Measurements from ENCODE around the gene LRRC1. TPM values are rescaled to one million over a fixed set of nuclear protein-coding genes. Genes with fewer than 3 reads are reported as not detected.
A peak's percentile ranks its signal among the peaks of the same experiment; 100 is the strongest.
"Not testable (repeated sequence)": the region's sequence is repeated elsewhere in the genome, so short reads cannot be mapped to it uniquely, and the experiment has no call there.

LRRC1 gene
- total RNA-seq, 1 experiment from 2014 or later: 0.96 TPM

DNA sequence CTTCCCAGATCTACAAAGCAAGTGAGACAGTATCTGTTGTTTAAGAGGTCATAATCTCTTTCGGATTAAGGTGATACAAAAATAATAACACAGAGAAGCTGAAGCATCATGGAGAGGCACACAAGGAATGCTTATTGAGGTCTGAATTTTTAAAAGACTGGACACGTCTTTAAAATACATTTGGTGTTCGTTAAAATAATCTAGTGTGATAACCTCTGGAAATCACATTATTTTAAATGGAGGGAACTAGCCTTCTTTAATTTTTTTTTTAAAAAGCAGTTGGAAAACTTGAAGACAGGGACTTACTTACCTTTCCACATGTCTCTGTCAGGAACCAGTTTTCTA lies 1.9 kb upstream of the LRRC1 start:
- no peak for DNase-seq (ENCODE audit: low read depth)

DNA sequence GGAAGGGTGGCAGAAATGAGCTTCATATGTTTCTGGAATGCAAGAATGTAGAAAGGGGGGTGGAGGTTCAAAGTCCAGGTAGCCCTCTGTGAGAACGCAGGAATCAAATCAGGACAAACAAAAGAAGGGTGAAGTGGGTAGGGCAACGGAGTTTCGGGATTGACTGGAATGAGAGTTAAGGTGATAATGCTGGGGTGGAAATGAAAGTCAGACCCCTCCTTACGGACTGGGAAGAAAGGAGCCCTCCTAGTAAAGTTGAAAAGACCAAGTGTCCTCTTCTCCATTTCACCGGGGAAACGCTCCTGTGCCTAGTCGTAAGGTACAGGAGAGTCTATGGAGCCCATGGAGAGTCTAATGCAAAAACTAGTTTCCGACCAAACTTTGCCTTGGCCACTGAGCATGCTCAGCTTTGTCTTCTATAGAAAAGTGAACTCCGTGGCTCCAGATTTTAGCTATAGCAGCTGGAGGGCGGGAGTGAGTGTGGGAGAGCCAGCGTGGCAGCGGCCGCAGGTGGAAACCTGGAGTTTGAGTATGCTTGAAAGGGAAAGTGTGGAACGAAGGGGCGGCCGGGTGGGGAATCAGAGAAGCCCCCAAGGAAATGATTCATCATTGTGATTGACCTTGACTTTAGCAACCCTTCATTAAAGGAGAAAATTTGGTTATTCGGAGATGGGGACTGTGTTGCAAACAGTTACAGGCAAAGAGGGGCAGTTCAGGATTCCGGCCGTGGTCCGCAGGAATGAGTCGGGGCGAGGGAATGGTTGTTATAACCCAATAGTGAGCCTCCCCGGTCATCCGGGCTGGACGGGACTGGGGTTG lies 1.3 kb upstream of the LRRC1 start:
- peak; percentile 42 for DNase-seq (ENCODE audit: low read depth)

DNA sequence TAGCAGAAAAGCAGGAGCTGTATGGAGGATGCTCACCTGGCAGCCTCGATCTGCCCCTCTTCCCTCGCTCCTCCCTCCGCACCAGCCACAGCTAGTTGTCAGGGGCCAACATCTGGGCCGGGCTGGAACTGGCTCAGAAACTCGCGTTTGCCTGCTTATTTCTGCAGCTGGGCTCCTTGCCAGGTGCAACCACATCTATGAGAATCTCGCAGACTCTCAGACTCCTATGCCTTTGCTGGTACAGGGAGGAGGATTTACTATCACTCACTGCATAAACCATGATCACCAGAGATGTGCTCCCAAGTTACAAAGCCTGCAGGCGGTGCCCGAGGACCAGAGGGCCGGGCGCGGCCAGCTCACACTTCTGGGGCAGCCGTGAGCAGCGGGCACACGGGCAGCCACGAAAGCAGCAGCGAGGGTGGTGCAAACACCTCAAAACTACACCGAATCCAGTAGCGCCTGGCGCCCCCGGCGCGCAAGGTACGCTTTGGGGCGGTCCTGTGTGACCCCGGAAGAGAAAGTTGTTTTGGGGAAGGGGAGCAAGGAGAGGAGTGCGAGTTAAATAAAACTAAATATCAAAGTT lies 577 bp upstream of the LRRC1 start:
- peak; percentile 71 for DNase-seq (ENCODE audit: low read depth)

DNA sequence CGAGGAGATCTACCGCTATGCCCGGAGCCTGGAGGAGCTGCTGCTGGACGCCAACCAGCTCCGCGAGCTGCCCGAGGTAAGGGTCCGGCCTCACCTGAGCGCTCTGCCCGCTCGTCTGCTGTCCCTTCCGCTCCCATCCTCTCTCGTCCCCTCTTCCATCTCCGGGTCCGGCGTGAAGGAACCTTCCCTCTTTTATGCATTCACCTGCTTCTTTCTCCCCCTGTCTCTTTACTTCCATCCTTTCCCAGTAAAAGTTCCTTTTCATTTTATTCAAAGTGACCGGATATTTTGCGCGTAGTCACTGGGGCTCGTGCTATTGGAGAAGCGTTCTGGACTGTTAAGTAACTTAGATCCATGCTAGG lies 516 bp downstream of the LRRC1 start:
- no peak for DNase-seq (ENCODE audit: low read depth)

DNA sequence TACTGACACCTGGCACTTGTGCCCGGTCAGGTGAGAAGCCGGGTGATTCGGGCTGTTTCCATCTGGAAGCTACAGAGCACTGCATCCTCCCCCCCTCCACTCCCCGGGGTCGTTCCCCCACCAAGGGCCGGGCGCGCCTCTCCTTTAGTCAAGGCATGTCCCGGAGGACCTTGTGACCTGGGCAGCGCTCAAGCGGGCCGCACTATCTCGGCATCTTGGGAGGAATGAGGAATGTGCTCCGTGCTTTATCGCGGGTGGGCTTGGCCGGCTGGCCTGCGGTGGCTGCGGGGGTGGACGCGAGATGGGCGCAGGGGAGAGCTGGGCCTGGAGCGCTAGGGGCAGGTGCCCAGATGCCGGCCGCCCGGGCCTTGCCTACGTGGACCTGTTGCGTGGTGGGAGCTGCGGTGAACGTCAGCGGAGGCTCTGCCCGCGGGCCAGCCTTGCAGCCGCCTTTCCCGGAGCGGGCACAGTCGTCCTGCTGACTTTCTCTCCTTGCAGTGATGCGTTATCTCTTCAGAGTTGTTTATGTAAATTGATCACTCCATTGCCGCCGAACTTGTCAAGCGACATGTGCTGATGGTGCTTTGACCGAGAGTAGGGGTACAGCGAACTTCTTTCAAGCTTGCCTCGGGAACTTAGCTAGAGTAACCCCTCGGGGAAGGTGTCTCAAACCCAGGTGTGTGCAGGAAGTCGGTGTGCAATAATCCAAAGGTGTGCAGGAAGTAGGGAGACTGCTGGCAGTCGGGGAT lies 1.1 kb downstream of the LRRC1 start:
- DNase-seq (ENCODE audit: low read depth): no peak

DNA sequence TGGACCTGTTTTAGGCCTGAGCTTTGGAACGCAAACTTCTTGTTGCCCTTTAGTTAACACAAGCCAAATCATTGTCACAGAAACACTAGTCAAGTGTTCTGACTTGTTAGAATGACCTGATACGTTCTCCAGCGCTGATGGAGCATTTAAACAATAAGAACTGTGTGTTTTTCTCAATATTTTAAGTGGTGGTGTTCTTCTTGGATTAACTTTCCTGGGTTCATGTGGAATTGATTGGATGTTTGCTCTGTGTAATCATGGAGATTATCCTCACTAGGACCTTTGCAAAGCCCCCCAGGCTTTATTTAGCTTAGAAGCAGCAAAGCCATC lies 1.6 kb downstream of the LRRC1 start:
- no peak for DNase-seq (ENCODE audit: low read depth)

DNA sequence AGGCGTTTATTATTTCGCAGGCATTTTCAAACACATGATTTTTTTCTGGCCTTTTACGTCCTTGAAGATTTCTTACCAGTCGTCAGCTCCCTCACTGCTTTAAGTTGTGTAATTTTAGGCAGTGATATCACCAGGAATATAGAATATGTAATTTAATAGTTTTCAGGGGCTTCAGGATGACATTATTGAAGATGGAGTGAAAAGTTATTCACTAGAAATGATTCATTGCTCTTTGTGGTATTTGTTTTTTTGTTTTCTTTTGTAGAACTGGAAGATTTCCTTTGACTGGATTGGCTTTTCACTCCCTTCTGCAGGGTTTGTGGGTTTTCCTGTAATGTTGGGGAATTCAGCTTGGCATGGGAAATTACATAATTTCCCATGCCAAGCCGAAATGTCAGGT lies 2.0 kb downstream of the LRRC1 start:
- DNase-seq (ENCODE audit: low read depth): no peak

DNA sequence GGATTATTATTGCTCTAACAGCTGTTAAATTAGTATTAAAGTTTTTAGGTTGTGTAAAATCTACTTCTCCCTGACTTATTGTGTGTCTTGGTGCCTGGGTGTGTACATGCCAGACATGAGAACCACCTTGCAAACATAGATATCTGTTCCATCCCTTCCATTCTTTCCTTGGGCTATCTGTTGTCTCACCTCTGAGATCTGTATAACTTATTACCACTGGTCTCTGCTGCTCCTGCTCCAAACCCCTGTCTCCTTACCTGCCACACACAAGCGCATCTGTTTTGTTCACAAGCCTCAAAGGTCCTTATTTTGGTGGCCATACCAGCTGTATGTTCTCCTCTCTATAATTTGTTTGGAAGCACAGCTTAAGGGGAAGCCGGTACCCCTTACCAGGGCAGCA lies 2.5 kb downstream of the LRRC1 start:
- no peak for DNase-seq (ENCODE audit: low read depth)

DNA sequence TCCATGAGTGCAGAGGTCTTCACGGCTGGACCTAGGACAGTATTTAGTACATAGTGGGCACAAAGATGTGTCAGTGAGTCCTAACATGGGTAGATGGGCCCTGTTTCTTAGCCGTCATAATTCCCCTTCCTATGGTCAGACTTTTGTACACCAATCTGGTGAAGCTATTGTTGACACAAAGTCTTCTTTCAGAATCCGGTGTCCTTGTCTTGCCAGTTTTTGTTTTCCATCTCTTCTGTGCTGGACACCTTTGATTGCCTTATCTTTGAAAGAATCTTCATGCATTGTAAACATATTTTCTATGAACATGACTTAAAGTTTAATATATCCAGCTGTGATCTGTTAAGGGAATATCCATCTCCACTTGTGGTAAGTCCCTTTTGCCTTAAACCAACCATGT lies 4.5 kb downstream of the LRRC1 start:
- DNase-seq (ENCODE audit: low read depth): no peak

DNA sequence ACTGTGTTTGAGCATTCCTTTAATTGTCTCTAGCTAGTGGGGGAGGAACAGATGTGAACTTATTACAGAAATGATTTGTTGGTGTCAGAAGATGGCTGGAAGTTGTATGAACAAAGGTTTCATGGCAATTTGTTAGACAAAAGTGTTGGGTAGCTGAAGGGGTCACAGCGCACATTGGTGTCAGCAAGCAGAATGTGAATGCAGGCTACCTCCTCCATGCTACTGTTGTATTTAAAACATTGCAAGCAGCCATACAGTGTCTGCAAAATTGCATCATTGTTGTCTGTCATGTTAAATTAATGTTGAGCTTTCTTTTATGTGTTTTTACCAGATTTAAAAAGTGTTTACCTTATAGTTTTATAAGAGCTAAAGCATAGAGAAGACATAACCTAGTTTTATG lies 6.2 kb downstream of the LRRC1 start:
- no peak for DNase-seq (ENCODE audit: low read depth)

DNA sequence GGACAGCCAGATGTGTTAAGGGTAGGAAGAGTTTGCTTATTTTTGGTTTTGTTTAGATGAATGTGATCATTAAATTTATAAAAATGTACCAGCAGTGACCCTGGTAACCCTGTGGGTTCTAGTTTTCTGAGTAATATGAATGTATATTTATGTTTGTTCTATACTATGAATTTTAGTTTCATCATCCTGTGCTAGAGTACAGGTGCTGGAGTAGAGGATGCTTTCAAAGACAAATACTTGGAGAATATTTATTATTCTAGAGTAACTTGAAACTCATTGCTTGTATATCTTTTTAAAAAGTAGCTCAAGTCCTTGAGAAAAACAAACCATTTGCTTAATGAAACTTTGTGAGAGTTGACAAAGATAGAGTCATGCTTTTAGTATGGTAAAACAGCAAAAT lies 7.8 kb downstream of the LRRC1 start:
- no peak for DNase-seq (ENCODE audit: low read depth)

DNA sequence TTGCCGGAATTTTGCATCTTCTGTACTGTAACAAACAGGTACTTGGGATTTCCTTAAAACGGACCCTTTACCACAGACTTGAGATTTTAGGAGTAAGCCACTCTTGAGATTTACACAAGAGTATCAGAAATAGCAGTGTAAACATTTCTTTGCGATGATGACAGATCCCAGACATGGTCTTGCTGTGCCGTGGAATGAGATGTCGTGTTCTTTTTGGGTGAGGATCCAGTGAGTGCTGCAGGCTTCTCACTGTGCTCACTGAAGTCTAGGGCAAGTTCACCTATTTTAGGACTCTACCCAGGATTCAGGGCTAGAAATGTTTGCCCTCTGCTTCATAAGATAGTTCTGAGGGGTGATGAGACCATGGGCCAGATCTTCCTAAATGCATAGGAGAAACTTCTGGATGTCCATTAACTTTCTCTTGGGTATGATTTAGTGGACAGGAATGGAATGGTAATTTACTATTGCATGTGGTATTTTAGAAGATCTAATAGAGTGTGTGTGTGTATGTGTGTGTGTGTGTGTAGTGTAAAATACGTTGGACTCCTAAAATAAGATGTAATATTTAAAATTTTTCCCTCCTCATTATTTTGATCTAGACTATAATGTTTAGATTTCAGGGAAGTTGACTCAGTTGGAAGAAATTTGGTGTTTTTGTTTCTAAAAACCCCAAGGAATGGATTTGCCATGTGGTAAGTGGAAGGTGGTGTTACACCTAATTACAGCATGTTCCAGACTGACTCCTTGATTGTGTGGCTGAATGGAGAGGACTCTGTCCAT lies 8.5 kb downstream of the LRRC1 start:
- DNase-seq (ENCODE audit: low read depth): no peak

DNA sequence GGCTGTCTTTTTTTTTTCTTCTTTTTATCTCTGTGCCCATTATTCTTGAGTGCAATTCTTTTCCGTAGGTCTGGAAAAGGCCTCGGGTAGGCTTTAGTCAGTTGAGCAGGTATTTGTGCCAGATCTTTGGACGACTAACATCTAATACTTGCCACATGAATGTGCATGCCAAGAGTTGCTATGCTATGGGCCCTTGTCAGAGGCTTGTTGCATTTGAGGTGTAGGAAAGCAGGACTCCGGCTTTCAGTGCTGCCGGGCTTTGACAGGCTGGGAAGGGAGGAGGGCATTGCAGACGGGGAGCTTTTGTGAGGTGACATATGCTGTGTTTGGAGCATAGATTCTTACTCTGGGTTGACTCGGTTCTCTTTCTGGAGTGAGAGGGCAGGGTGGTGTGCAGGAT lies 10.2 kb downstream of the LRRC1 start:
- DNase-seq (ENCODE audit: low read depth): no peak

DNA sequence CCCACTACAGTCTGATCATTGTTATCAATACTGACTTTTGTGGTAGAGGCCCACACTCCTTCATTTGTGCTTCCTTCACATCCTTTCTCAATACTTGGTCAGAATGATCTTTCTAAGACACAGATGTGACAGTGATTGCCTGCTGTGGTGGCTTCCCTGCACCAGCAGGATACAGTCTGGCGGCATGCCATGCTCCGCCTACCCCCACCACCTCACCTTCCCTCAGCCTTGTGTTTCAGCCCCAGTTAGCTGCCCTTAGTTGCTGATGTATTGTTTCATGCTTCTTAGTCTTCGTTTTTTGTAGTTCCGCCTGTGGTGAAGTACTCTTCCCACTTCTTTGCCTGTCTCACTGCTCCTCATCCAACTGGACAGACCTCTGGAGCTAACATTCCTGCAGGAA lies 10.9 kb downstream of the LRRC1 start:
- no peak for DNase-seq (ENCODE audit: low read depth)

DNA sequence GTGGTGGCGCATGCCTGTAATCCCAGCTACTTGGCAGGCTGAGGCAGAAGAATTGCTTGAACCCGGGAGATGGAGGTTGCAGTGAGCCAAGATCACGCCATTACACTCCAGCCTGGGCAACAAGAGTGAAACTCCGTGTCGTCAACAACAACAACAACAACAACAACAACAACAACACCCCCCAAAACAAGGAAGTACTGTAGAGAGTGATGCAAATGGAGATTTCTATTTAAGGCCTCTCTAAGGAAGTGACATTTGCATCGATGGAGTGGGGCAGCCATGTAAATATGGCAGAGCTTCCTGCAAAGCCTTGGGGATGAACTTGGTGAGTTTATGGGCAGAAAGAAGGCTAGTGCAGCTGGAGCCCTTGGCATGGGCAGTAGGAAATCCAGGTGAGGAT lies 12.8 kb downstream of the LRRC1 start:
- DNase-seq (ENCODE audit: low read depth): not testable (repeated sequence)

DNA sequence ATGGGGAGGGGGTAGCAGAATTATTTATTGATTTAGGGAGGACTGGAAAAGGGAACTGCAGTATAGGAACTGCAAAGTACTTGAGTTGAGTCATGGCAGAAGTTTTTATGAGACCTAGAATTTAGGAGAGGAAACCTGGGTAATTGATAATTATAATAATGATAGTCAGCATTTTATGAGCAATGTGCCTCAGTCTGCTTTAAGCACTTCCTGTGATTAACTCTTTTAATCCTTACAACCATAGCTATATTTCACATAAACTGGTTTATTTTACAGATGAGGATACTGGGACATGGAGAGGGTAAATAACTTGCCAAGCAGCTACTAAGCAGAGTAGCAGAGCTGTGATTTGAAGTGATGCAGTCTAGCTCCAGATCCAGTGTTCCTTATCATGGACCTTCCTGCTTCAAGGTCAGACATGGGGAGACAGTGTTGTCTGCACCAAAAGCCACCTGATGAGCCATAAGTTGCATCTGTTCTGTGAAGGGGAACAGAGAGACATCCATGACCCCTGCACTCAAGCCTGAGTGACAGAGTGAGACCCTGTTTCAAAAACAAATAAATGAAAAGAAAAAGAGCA lies 13.6 kb downstream of the LRRC1 start:
- no peak for DNase-seq (ENCODE audit: low read depth)

DNA sequence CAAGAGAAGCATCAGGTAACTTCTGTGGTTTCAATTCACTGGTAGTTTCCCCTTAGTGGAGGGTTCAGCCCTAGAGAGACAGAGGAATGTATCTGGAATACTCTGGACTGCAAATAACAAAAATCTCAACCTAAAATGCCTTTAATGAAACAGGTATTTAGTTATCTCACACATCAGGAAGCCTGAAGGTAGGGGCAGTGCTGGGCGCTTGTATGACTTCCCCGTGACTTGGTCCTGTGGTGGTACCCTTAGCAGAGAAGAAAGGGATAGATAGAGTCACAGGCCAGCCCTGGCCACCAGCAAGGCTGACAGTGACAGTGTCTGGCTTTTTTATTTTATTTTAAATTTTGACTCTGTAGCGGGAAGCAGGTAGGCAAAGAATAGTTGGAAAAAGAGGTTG lies 14.9 kb downstream of the LRRC1 start:
- no peak for DNase-seq (ENCODE audit: low read depth)

DNA sequence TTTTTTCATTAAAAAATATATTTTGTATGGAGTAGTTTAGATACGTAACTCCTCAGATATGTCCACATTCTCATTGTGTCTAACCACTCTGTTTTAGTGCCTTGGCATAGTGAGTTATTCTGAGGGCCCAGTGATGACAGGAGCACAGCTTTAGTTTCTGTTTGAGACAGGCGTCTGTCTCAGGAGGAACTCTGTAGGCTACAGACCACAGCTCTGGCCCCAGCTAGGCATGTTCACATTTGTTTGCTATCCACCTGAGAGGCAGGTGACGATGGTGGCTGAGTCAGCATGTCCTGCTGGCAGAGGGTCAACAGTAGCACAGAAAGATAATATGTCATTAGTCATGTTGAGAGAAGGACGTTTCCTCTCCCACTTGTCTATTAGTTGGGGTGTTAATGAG lies 16.3 kb downstream of the LRRC1 start:
- DNase-seq (ENCODE audit: low read depth): no peak

DNA sequence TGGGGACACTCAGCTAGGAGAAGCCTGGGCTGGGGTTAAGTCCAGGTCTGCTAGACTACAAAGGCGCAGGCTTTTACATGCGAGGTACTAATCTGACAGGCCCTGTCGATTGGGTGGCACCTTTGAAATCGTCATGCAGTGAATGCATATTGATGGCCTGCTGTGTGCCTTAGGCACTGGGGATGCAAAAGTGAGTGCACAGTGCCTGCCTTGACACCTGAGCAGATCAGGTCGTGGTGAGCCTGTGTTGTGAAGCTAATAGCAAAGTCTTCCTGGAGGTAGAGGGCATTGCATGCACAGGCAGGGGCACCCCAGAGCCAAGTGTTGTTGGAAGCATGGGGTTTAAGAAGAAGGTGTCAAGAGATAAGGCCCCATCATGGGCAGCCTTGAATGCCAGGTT lies 16.9 kb downstream of the LRRC1 start:
- DNase-seq (ENCODE audit: low read depth): no peak

DNA sequence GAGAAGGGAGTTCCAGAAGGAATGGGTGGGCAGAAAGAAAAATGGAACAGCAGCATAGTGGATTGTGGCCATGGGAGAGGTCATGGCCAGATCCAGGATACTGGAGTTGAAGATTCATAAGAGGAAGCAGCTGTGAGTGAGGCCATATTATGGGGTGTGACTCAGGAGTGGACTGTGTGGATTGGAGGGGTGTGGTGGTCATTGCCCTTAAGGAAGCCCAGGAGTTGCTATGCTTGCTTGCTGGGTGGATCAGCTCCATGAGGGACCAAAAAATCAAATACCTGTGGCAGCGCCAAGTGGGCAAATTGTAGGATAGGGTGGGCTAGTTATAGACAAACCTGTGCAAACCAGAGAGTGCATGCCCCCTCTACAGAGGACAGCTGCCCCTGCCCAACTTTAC lies 18.3 kb downstream of the LRRC1 start:
- DNase-seq (ENCODE audit: low read depth): no peak

DNA sequence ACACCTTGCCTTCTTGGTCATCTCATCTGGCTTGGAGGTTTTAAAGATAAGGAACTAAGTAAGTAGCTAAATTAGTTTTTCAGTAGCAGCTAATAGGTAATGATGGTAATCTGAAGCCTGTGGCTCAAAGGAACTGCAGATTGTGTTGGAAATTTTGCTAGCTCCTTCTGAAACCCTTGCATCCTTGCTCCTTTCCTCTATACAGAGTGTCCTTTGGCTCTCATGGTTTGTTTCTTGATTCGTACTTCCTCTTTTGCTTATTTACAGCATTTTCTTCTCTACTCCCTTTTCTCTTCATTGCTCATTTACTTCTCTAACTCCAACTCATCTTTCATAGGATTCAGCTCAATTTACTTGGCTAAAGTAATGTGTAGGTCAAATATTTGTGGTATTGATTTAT lies 19.0 kb downstream of the LRRC1 start:
- no peak for DNase-seq (ENCODE audit: low read depth)

DNA sequence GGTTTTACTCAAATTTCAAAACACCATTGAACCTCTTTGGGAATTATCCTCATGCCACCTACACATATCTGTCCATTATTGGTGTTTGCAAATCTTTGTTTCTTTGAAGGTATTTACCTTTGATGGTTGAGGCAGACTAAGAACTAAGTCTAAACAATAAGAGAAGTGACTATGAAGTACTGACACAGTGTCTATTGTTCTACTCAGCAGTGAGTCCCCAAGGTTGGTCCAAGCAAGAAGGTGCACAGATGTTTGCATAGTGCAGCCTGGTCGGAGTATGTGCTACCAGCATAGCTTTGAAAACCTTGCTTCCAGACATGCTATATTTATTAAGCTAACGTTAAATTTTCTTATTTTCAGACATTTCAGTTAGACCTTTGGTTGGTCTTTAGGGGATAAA lies 19.5 kb downstream of the LRRC1 start:
- no peak for DNase-seq (ENCODE audit: low read depth)

All from RPMI7951 (cell line).